Ishikawa (cell line): ENCODE data around the gene ST3GAL3.

ENCODE experiments used
- CEBPB ChIP-seq: IDR thresholded peaks from 2 replicates; pipeline ENCODE4 v1.6.1; 2012
- CREB1 ChIP-seq: IDR thresholded peaks from 2 replicates; pipeline ENCODE4 v1.6.1; 2012; ENCODE audit warnings: low read depth
- EGR1 ChIP-seq: IDR thresholded peaks from 2 replicates; pipeline ENCODE4 v1.6.1; 2012
- EP300 ChIP-seq: IDR thresholded peaks from 2 replicates; pipeline ENCODE4 v1.6.1; 2012; ENCODE audit warnings: borderline replicate concordance
- FOXM1 ChIP-seq: IDR thresholded peaks from 2 replicates; pipeline ENCODE4 v1.6.1; 2012; ENCODE audit warnings: low read depth, borderline replicate concordance
- NFIC ChIP-seq: IDR thresholded peaks from 2 replicates; pipeline ENCODE4 v1.6.1; 2012
- RAD21 ChIP-seq: IDR thresholded peaks from 2 replicates; pipeline ENCODE4 v1.6.1; 2012; ENCODE audit warnings: low read depth
- TAF1 ChIP-seq: IDR thresholded peaks from 2 replicates; pipeline ENCODE4 v1.6.1; 2012; ENCODE audit warnings: low read depth, mild to moderate bottlenecking
- TCF12 ChIP-seq: IDR thresholded peaks from 2 replicates; pipeline ENCODE4 v1.6.1; 2012; ENCODE audit warnings: low read depth
- TEAD4 ChIP-seq: IDR thresholded peaks from 2 replicates; pipeline ENCODE4 v1.6.1; 2012
- USF1 ChIP-seq: IDR thresholded peaks from 2 replicates; pipeline ENCODE4 v1.6.1; 2012
- YY1 ChIP-seq: IDR thresholded peaks from 2 replicates; pipeline ENCODE4 v1.6.1; 2012; ENCODE audit warnings: low read depth
- ZBTB7A ChIP-seq: IDR thresholded peaks from 2 replicates; pipeline ENCODE4 v1.6.1; 2012; ENCODE audit warnings: low read depth
- TF ChIP-seq, protein P1 (sequence below): IDR thresholded peaks from 2 replicates; pipeline ENCODE4 v1.6.1; 2012
- TF ChIP-seq, protein P2 (sequence below): IDR thresholded peaks from 2 replicates; pipeline ENCODE4 v1.6.1; 2012; ENCODE audit warnings: low read depth, mild to moderate bottlenecking

ST3GAL3 gene

GRCh38 chr1:43736819-43737218, 29.5 kb downstream of the ST3GAL3 start:
- no peak for TF ChIP-seq EGR1
- TF ChIP-seq NFIC: no peak
- TF ChIP-seq RAD21: no peak
- no peak for TF ChIP-seq ZBTB7A
- no peak for TF ChIP-seq YY1
- no peak for TF ChIP-seq CREB1
- TF ChIP-seq, protein P1, sequence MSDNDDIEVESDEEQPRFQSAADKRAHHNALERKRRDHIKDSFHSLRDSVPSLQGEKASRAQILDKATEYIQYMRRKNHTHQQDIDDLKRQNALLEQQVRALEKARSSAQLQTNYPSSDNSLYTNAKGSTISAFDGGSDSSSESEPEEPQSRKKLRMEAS: no peak
- TF ChIP-seq, protein P2, sequence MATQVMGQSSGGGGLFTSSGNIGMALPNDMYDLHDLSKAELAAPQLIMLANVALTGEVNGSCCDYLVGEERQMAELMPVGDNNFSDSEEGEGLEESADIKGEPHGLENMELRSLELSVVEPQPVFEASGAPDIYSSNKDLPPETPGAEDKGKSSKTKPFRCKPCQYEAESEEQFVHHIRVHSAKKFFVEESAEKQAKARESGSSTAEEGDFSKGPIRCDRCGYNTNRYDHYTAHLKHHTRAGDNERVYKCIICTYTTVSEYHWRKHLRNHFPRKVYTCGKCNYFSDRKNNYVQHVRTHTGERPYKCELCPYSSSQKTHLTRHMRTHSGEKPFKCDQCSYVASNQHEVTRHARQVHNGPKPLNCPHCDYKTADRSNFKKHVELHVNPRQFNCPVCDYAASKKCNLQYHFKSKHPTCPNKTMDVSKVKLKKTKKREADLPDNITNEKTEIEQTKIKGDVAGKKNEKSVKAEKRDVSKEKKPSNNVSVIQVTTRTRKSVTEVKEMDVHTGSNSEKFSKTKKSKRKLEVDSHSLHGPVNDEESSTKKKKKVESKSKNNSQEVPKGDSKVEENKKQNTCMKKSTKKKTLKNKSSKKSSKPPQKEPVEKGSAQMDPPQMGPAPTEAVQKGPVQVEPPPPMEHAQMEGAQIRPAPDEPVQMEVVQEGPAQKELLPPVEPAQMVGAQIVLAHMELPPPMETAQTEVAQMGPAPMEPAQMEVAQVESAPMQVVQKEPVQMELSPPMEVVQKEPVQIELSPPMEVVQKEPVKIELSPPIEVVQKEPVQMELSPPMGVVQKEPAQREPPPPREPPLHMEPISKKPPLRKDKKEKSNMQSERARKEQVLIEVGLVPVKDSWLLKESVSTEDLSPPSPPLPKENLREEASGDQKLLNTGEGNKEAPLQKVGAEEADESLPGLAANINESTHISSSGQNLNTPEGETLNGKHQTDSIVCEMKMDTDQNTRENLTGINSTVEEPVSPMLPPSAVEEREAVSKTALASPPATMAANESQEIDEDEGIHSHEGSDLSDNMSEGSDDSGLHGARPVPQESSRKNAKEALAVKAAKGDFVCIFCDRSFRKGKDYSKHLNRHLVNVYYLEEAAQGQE: no peak
- no peak for TF ChIP-seq TCF12
- TF ChIP-seq CEBPB: no peak
- no peak for TF ChIP-seq TEAD4
- no peak for TF ChIP-seq EP300
- TF ChIP-seq TAF1: no peak
- TF ChIP-seq FOXM1: no peak
- no peak for TF ChIP-seq USF1

- TF ChIP-seq USF1 (no peak), FOXM1 (no peak), NFIC (no peak), EGR1 (no peak), ZBTB7A (no peak), TAF1 (no peak), YY1 (no peak), CEBPB (no peak), TCF12 (no peak), CREB1 (no peak), TEAD4 (no peak), EP300 (no peak), RAD21 (no peak)
- TF ChIP-seq, protein P2: no peak
- TF ChIP-seq, protein P1: no peak
Observed at GRCh38 chr1:43742026-43742425, 34.7 kb downstream of the ST3GAL3 start.

DNA sequence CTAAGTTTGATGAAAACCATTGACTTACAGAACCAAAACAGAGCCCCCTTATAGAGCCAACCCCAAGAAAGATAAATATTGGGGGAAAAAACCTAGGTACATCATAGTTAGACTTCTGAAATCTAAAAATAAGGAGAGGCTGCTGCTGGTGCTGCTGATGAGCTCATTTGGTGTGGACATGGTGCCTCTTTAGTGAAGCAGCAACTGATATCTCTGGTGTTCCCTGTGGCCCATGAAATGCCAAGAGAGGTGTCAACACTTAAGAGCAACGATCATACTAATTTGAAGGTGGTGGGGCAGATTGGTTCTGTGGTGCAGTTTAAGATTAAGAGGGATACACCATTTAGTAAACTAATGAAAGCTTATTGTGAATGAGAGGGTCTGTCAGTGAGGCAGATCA, 35.9 kb downstream of the ST3GAL3 start:
- TF ChIP-seq, protein P2: no peak
- TF ChIP-seq TAF1 (no peak), FOXM1 (no peak), TEAD4 (no peak), NFIC (no peak), USF1 (no peak), EP300 (no peak), TCF12 (no peak), RAD21 (no peak)
- TF ChIP-seq, protein P1: no peak

DNA sequence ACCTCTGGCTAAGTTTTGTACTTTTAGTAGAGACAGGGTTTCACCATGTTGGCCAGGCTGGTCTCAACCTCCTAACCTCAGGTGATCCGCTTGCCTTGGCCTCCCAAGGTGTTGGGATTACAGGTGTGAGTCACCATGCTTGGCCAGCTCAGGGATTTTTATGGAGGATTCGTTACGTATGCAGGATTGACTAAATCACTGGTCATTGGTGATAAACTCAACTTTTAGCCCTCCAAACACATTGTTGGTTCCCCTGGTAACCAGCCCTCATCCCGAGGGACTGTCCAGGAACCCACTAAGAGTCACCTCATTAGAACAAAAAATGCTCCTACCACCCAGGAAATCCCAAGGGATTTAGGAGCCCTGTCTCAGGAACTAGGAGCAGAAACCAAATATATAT, 40.4 kb downstream of the ST3GAL3 start:
- TF ChIP-seq CREB1: no peak
- TF ChIP-seq RAD21: no peak
- TF ChIP-seq TEAD4: no peak

- TF ChIP-seq FOXM1 (no peak), CEBPB (no peak), NFIC (no peak), EGR1 (no peak), ZBTB7A (no peak), RAD21 (no peak), YY1 (no peak), TAF1 (no peak), CREB1 (no peak), USF1 (no peak), TEAD4 (no peak), TCF12 (no peak), EP300 (no peak)
- TF ChIP-seq, protein P2: no peak
- TF ChIP-seq, protein P1: no peak
Observed at GRCh38 chr1:43750083-43750482, 42.7 kb downstream of the ST3GAL3 start.
